Measurements from ENCODE around the gene TCF7L1. TPM values are rescaled to one million over a fixed set of nuclear protein-coding genes. Genes with fewer than 3 reads are reported as not detected.
A peak's percentile ranks its signal among the peaks of the same experiment; 100 is the strongest.

Gene TCF7L1
- total and polyA plus RNA-seq, 11 donors = 1.9 to 9.8 (median 6.3) TPM

- peaks cover 0 to 70% (median 60%) of the 10 kb centered on the region in 9 donors for H3K36me3 ChIP-seq
- 91 to 96% (median 92%) methylated on average over 14 of the region's 14 CpGs for WGBS, 4 donors
- no peaks in the 10 kb centered on the region for H3K9me3 ChIP-seq
- no peak for ATAC-seq
- no peaks in the 10 kb centered on the region for H3K27me3 ChIP-seq
- H3K27ac ChIP-seq = no peak overlapping the region
- peaks cover 0 to 5% (median 0%) of the 10 kb centered on the region in 12 donors for H3K4me1 ChIP-seq
- TF ChIP-seq, protein P1, sequence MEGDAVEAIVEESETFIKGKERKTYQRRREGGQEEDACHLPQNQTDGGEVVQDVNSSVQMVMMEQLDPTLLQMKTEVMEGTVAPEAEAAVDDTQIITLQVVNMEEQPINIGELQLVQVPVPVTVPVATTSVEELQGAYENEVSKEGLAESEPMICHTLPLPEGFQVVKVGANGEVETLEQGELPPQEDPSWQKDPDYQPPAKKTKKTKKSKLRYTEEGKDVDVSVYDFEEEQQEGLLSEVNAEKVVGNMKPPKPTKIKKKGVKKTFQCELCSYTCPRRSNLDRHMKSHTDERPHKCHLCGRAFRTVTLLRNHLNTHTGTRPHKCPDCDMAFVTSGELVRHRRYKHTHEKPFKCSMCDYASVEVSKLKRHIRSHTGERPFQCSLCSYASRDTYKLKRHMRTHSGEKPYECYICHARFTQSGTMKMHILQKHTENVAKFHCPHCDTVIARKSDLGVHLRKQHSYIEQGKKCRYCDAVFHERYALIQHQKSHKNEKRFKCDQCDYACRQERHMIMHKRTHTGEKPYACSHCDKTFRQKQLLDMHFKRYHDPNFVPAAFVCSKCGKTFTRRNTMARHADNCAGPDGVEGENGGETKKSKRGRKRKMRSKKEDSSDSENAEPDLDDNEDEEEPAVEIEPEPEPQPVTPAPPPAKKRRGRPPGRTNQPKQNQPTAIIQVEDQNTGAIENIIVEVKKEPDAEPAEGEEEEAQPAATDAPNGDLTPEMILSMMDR (IDR thresholded peaks at IDR 0.05) = no peak
- no peak for TF ChIP-seq POLR2A (IDR thresholded peaks at IDR 0.05)
- intact Hi-C loops (cut with DNase I) = no loop called here
- no peak overlapping the region for H3K4me3 ChIP-seq
- no peak for DNase-seq
Observed at GRCh38 chr2:85344356-85344954, 211.3 kb downstream of the TCF7L1 start.

GRCh38 chr2:85347599-85347998, 214.4 kb downstream of the TCF7L1 start:
- no peaks in the 10 kb centered on the region for H3K9me3 ChIP-seq
- TF ChIP-seq POLR2A (IDR thresholded peaks at IDR 0.05) = no peak
- TF ChIP-seq, protein P1 (IDR thresholded peaks at IDR 0.05) = no peak
- H3K36me3 ChIP-seq = peaks cover 0 to 88% (median 78%) of the 10 kb centered on the region in 9 donors
- peaks cover 0 to 3% (median 0%) of the 10 kb centered on the region in 12 donors for H3K4me1 ChIP-seq
- H3K27ac ChIP-seq = no peak overlapping the region
- intact Hi-C loops (cut with DNase I) = no loop called here
- WGBS, 4 donors = 69 to 80% (median 76%) methylated on average over 3 of the region's 3 CpGs
- no peak for DNase-seq
- H3K27me3 ChIP-seq = no peaks in the 10 kb centered on the region
- no peak overlapping the region for H3K4me3 ChIP-seq
- no peak for ATAC-seq

DNA sequence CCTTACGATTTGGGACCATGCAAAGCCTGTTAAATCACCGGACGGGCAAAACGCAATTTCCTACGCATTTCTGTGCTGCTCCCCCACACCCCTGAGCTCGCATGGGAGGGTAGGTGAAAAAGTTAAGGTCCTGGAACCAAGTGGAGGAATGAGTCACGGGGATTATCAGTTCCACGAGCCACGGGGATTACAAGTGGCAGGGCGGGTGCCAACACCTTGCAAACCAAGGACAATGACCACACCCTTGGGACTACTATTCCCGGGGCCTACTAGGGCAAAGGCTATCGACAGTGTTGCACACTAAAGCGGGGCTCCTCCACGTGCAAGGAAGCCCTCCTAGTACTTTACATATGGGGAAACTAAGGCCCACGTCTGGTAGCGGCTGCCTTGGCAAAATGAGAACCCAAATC, 220.7 kb downstream of the TCF7L1 start:
- intact Hi-C loops (cut with DNase I) = loop anchor here in 1 of 10 donors (1.0 to 5.0 kb wide), 2 partner anchors 26 to 198 kb away; no protein-coding TSS in a partner anchor
- peak; percentile 16 to 72 (median 50) for ATAC-seq
- peaks cover 0 to 37% (median 21%) of the 10 kb centered on the region in 12 donors for H3K4me1 ChIP-seq

More for the DNA sequence above, 220.7 kb downstream of the TCF7L1 start:
- Histone ChIP-seq H3K4me3 (peak overlapping the region; percentile 57 to 89 (median 76)), H3K27me3 (no peaks in the 10 kb centered on the region), H3K27ac (peak overlapping the region; percentile 36 to 92 (median 88)), H3K36me3 (peaks cover 0 to 60% (median 49%) of the 10 kb centered on the region in 9 donors), H3K9me3 (no peaks in the 10 kb centered on the region)
- DNase-seq = peak in 4 of 5 donors; percentile 37 to 77 (median 59)
- 12 to 27% (median 20%) methylated on average over 10 to 16 of the region's 16 CpGs for WGBS, 4 donors
- no peak for TF ChIP-seq POLR2A (IDR thresholded peaks at IDR 0.05)
- TF ChIP-seq, protein P1 (IDR thresholded peaks at IDR 0.05) = no peak
